ENCODE data around the gene MORC1.

Gene MORC1

GRCh38 chr3:109132801-109133473 is 15.0 kb upstream of the MORC1 start:
- Histone ChIP-seq H3K9ac (ENCODE audit: low read length) (no peak overlapping the region), H3K4me1 (ENCODE audit: control insufficient read depth, insufficient read depth, low read length) (peaks cover 20% of the 10 kb centered on the region), H3K27me3 (ENCODE audit: control insufficient read depth, insufficient read depth, low read length) (no peaks in the 10 kb centered on the region), H3K4me3 (ENCODE audit: low read length) (no peak overlapping the region), H3K9me3 (ENCODE audit: control insufficient read depth, low read length) (no peaks in the 10 kb centered on the region), H3K36me3 (ENCODE audit: control insufficient read depth, insufficient read depth, low read length) (no peaks in the 10 kb centered on the region)

GRCh38 chr3:109131276-109131675 is 13.3 kb upstream of the MORC1 start:
- Histone ChIP-seq H3K9ac (ENCODE audit: low read length) (no peak overlapping the region), H3K4me3 (ENCODE audit: low read length) (no peak overlapping the region), H3K36me3 (ENCODE audit: control insufficient read depth, insufficient read depth, low read length) (no peaks in the 10 kb centered on the region), H3K4me1 (ENCODE audit: control insufficient read depth, insufficient read depth, low read length) (peaks cover 21% of the 10 kb centered on the region), H3K27me3 (ENCODE audit: control insufficient read depth, insufficient read depth, low read length) (no peaks in the 10 kb centered on the region), H3K9me3 (ENCODE audit: control insufficient read depth, low read length) (no peaks in the 10 kb centered on the region)

GRCh38 chr3:109127553-109127952 is 9.6 kb upstream of the MORC1 start:
- no peaks in the 10 kb centered on the region for H3K36me3 ChIP-seq (ENCODE audit: control insufficient read depth, insufficient read depth, low read length)
- H3K27me3 ChIP-seq (ENCODE audit: control insufficient read depth, insufficient read depth, low read length) = no peaks in the 10 kb centered on the region
- H3K9me3 ChIP-seq (ENCODE audit: control insufficient read depth, low read length) = no peaks in the 10 kb centered on the region
- H3K4me1 ChIP-seq (ENCODE audit: control insufficient read depth, insufficient read depth, low read length) = peaks cover 15% of the 10 kb centered on the region
- no peak overlapping the region for H3K4me3 ChIP-seq (ENCODE audit: low read length)
- H3K9ac ChIP-seq (ENCODE audit: low read length) = no peak overlapping the region

- Histone ChIP-seq H3K27me3 (ENCODE audit: control insufficient read depth, insufficient read depth, low read length) (no peaks in the 10 kb centered on the region), H3K36me3 (ENCODE audit: control insufficient read depth, insufficient read depth, low read length) (no peaks in the 10 kb centered on the region), H3K9me3 (ENCODE audit: control insufficient read depth, low read length) (no peaks in the 10 kb centered on the region), H3K4me3 (ENCODE audit: low read length) (no peak overlapping the region), H3K4me1 (ENCODE audit: control insufficient read depth, insufficient read depth, low read length) (peaks cover 11% of the 10 kb centered on the region), H3K9ac (ENCODE audit: low read length) (no peak overlapping the region)
Measured at GRCh38 chr3:109125902-109126301, 8.0 kb upstream of the MORC1 start.

- Histone ChIP-seq H3K36me3 (ENCODE audit: control insufficient read depth, insufficient read depth, low read length) (no peaks in the 10 kb centered on the region), H3K27me3 (ENCODE audit: control insufficient read depth, insufficient read depth, low read length) (no peaks in the 10 kb centered on the region), H3K9me3 (ENCODE audit: control insufficient read depth, low read length) (no peaks in the 10 kb centered on the region), H3K4me1 (ENCODE audit: control insufficient read depth, insufficient read depth, low read length) (peaks cover 11% of the 10 kb centered on the region), H3K9ac (ENCODE audit: low read length) (no peak overlapping the region), H3K4me3 (ENCODE audit: low read length) (no peak overlapping the region)
Measured at GRCh38 chr3:109122690-109123089, 4.8 kb upstream of the MORC1 start.

- no peaks in the 10 kb centered on the region for H3K9me3 ChIP-seq (ENCODE audit: control insufficient read depth, low read length)
- H3K4me3 ChIP-seq (ENCODE audit: low read length) = no peak overlapping the region
- H3K4me1 ChIP-seq (ENCODE audit: control insufficient read depth, insufficient read depth, low read length) = peaks cover under 1% of the 10 kb centered on the region
- H3K36me3 ChIP-seq (ENCODE audit: control insufficient read depth, insufficient read depth, low read length) = no peaks in the 10 kb centered on the region
- H3K27me3 ChIP-seq (ENCODE audit: control insufficient read depth, insufficient read depth, low read length) = no peaks in the 10 kb centered on the region
- no peak overlapping the region for H3K9ac ChIP-seq (ENCODE audit: low read length)
Measured at GRCh38 chr3:109118584-109118983, 650 bp upstream of the MORC1 start.

- Histone ChIP-seq H3K36me3 (ENCODE audit: control insufficient read depth, insufficient read depth, low read length) (no peaks in the 10 kb centered on the region), H3K4me1 (ENCODE audit: control insufficient read depth, insufficient read depth, low read length) (peaks cover 7% of the 10 kb centered on the region), H3K4me3 (ENCODE audit: low read length) (no peak overlapping the region), H3K9ac (ENCODE audit: low read length) (no peak overlapping the region), H3K27me3 (ENCODE audit: control insufficient read depth, insufficient read depth, low read length) (no peaks in the 10 kb centered on the region), H3K9me3 (ENCODE audit: control insufficient read depth, low read length) (no peaks in the 10 kb centered on the region)
Measured at GRCh38 chr3:109116031-109116430, 1.9 kb downstream of the MORC1 start.

GRCh38 chr3:109115451-109115850 is 2.5 kb downstream of the MORC1 start:
- H3K36me3 ChIP-seq (ENCODE audit: control insufficient read depth, insufficient read depth, low read length) = no peaks in the 10 kb centered on the region
- H3K27me3 ChIP-seq (ENCODE audit: control insufficient read depth, insufficient read depth, low read length) = no peaks in the 10 kb centered on the region

GRCh38 chr3:109114746-109115145 is 3.2 kb downstream of the MORC1 start:
- H3K9ac ChIP-seq (ENCODE audit: low read length) = no peak overlapping the region
- H3K9me3 ChIP-seq (ENCODE audit: control insufficient read depth, low read length) = no peaks in the 10 kb centered on the region
- H3K27me3 ChIP-seq (ENCODE audit: control insufficient read depth, insufficient read depth, low read length) = no peaks in the 10 kb centered on the region
- no peaks in the 10 kb centered on the region for H3K36me3 ChIP-seq (ENCODE audit: control insufficient read depth, insufficient read depth, low read length)
- peaks cover 7% of the 10 kb centered on the region for H3K4me1 ChIP-seq (ENCODE audit: control insufficient read depth, insufficient read depth, low read length)
- no peak overlapping the region for H3K4me3 ChIP-seq (ENCODE audit: low read length)

More at GRCh38 chr3:109115451-109115850, 2.5 kb downstream of the MORC1 start:
- peaks cover 7% of the 10 kb centered on the region for H3K4me1 ChIP-seq (ENCODE audit: control insufficient read depth, insufficient read depth, low read length)
- H3K4me3 ChIP-seq (ENCODE audit: low read length) = no peak overlapping the region
- H3K9ac ChIP-seq (ENCODE audit: low read length) = no peak overlapping the region
- H3K9me3 ChIP-seq (ENCODE audit: control insufficient read depth, low read length) = no peaks in the 10 kb centered on the region

GRCh38 chr3:109112946-109113760 is 4.8 kb downstream of the MORC1 start:
- Histone ChIP-seq H3K4me1 (ENCODE audit: control insufficient read depth, insufficient read depth, low read length) (peaks cover 7% of the 10 kb centered on the region), H3K4me3 (ENCODE audit: low read length) (no peak overlapping the region), H3K27me3 (ENCODE audit: control insufficient read depth, insufficient read depth, low read length) (no peaks in the 10 kb centered on the region), H3K9ac (ENCODE audit: low read length) (no peak overlapping the region), H3K9me3 (ENCODE audit: control insufficient read depth, low read length) (no peaks in the 10 kb centered on the region), H3K36me3 (ENCODE audit: control insufficient read depth, insufficient read depth, low read length) (no peaks in the 10 kb centered on the region)

GRCh38 chr3:109109574-109109973 is 8.4 kb downstream of the MORC1 start:
- Histone ChIP-seq H3K4me3 (ENCODE audit: low read length) (no peak overlapping the region), H3K4me1 (ENCODE audit: control insufficient read depth, insufficient read depth, low read length) (peaks cover 7% of the 10 kb centered on the region), H3K36me3 (ENCODE audit: control insufficient read depth, insufficient read depth, low read length) (no peaks in the 10 kb centered on the region), H3K9ac (ENCODE audit: low read length) (no peak overlapping the region), H3K27me3 (ENCODE audit: control insufficient read depth, insufficient read depth, low read length) (no peaks in the 10 kb centered on the region), H3K9me3 (ENCODE audit: control insufficient read depth, low read length) (no peaks in the 10 kb centered on the region)

- Histone ChIP-seq H3K27me3 (ENCODE audit: control insufficient read depth, insufficient read depth, low read length) (no peaks in the 10 kb centered on the region), H3K9ac (ENCODE audit: low read length) (no peak overlapping the region), H3K9me3 (ENCODE audit: control insufficient read depth, low read length) (no peaks in the 10 kb centered on the region), H3K4me1 (ENCODE audit: control insufficient read depth, insufficient read depth, low read length) (no peaks in the 10 kb centered on the region), H3K36me3 (ENCODE audit: control insufficient read depth, insufficient read depth, low read length) (no peaks in the 10 kb centered on the region), H3K4me3 (ENCODE audit: low read length) (no peak overlapping the region)
Measured at GRCh38 chr3:109098079-109098644, 19.8 kb downstream of the MORC1 start.
